WTC11 (cell line): ENCODE data around the gene TAF1B. TPM values are rescaled to one million over a fixed set of nuclear protein-coding genes. Genes with fewer than 3 reads are reported as not detected.

Experiments
- ATAC-seq: fragments of 200-7000 bp; cut with Tn5 transposase; 2 replicates; pipeline ENCODE4 v1.10.0; 2021; ENCODE audit warnings: mild to moderate bottlenecking, moderate library complexity
- CTCF ChIA-PET: fragments of 300-600 bp; sonication (Branson Sonifier 250); formaldehyde crosslinking; loops from one replicate; lab custom pipeline; 2021; ENCODE audit warnings: antibody characterized with exemption; lab: Charles Lee
- POLR2A ChIA-PET: fragments of 350-600 bp; sonication (Branson Sonifier 250); formaldehyde crosslinking; loops from one replicate; lab custom pipeline; 2021; ENCODE audit warnings: antibody characterized with exemption; lab: Charles Lee
- DNase-seq: peaks from one replicate; pipeline ENCODE4 v3.0.0; 2021; ENCODE audit warnings: low spot score
- H3K27ac Mint-ChIP-seq: 2 replicates; pipeline ENCODE4 v1.8.0; 2021; ENCODE audit warnings: mixed read lengths
- H3K27me3 Mint-ChIP-seq: 2 replicates; pipeline ENCODE4 v1.8.0; 2021; ENCODE audit warnings: low read depth, mild to moderate bottlenecking, moderate library complexity, mixed read lengths
- H3K36me3 Mint-ChIP-seq: 2 replicates; pipeline ENCODE4 v1.8.0; 2021; ENCODE audit warnings: mixed read lengths
- H3K4me1 Mint-ChIP-seq: 2 replicates; pipeline ENCODE4 v1.8.0; 2022; ENCODE audit warnings: mixed read lengths
- H3K4me3 Mint-ChIP-seq: 2 replicates; pipeline ENCODE4 v1.8.0; 2021; ENCODE audit warnings: mild to moderate bottlenecking, moderate library complexity, mixed read lengths
- H3K9me3 Mint-ChIP-seq: 2 replicates; pipeline ENCODE4 v1.8.0; 2021; ENCODE audit warnings: mixed read lengths
- GTF2I ChIP-seq: fragments of 250-450 bp; sonication (Bioruptor Pico); conservative IDR thresholded peaks from 2 replicates; pipeline ENCODE4 v1.4.0; 2021; ENCODE audit warnings: mild to moderate bottlenecking
- NR1H2 ChIP-seq: sonication (generic); formaldehyde crosslinking; IDR thresholded peaks from 2 replicates; pipeline ENCODE4 v1.9.0; 2021; ENCODE audit warnings: mild to moderate bottlenecking, moderate library complexity, missing genetic modification reagents
- NR3C1 ChIP-seq: sonication (generic); formaldehyde crosslinking; conservative IDR thresholded peaks from 2 replicates; pipeline ENCODE4 v1.8.1; 2023; ENCODE audit warnings: low read depth, mild to moderate bottlenecking, missing genetic modification reagents
- RELA ChIP-seq: sonication (generic); formaldehyde crosslinking; IDR thresholded peaks from 2 replicates; pipeline ENCODE4 v1.8.1; 2022; ENCODE audit warnings: missing genetic modification reagents, mild to moderate bottlenecking, borderline replicate concordance
- SP1 ChIP-seq: sonication (generic); formaldehyde crosslinking; conservative IDR thresholded peaks from 2 replicates; pipeline ENCODE4 v1.8.1; 2022; ENCODE audit warnings: missing genetic modification reagents
- TEAD4 ChIP-seq: sonication (generic); formaldehyde crosslinking; IDR thresholded peaks from 2 replicates; pipeline ENCODE4 v1.8.0; 2022; ENCODE audit warnings: mild to moderate bottlenecking, missing genetic modification reagents
- ZBTB21 ChIP-seq: sonication (generic); formaldehyde crosslinking; IDR thresholded peaks from 2 replicates; pipeline ENCODE4 v1.8.1; 2023; ENCODE audit warnings: mild to moderate bottlenecking, missing genetic modification reagents, borderline replicate concordance
- ZNF121 ChIP-seq: sonication (generic); formaldehyde crosslinking; IDR thresholded peaks from 2 replicates; pipeline ENCODE4 v1.8.0; 2023; ENCODE audit warnings: missing genetic modification reagents
- ZNF219 ChIP-seq: sonication (generic); formaldehyde crosslinking; IDR thresholded peaks from 2 replicates; pipeline ENCODE4 v1.8.0; 2023; ENCODE audit warnings: missing genetic modification reagents, mild to moderate bottlenecking, borderline replicate concordance
- ZNF263 ChIP-seq: sonication (generic); formaldehyde crosslinking; IDR thresholded peaks from 2 replicates; pipeline ENCODE4 v1.8.1; 2022; ENCODE audit warnings: low read depth, mild to moderate bottlenecking, moderate library complexity, missing genetic modification reagents
- total RNA-seq: library from RNA; stranded (reverse); gene quantifications from 3 replicates; pipeline ENCODE4 v1.2.3, GENCODE V29; 2021
- TF ChIP-seq, protein P1 (sequence below): sonication (generic); formaldehyde crosslinking; IDR thresholded peaks from 2 replicates; pipeline ENCODE4 v1.8.1; 2022; ENCODE audit warnings: mild to moderate bottlenecking, moderate library complexity, missing genetic modification reagents
- TF ChIP-seq, protein P2 (sequence below): sonication (generic); formaldehyde crosslinking; IDR thresholded peaks from 2 replicates; pipeline ENCODE4 v1.8.0; 2022; ENCODE audit warnings: mild to moderate bottlenecking, missing genetic modification reagents
- TF ChIP-seq, protein P3 (sequence below): fragments of 250-450 bp; sonication (Bioruptor Pico); IDR thresholded peaks from 2 replicates; pipeline ENCODE4 v1.9.0; 2021; ENCODE audit warnings: mild to moderate bottlenecking
- TF ChIP-seq, protein P4 (sequence below): sonication (generic); formaldehyde crosslinking; IDR thresholded peaks from 2 replicates; pipeline ENCODE4 v1.8.1; 2022; ENCODE audit warnings: mild to moderate bottlenecking, missing genetic modification reagents, moderate library complexity, borderline replicate concordance
- TF ChIP-seq, protein P5 (sequence below): fragments of 200-600 bp; IDR thresholded peaks from 2 replicates; pipeline ENCODE4 v1.8.0; 2022; ENCODE audit warnings: antibody characterized with exemption

The TAF1B gene
- total RNA-seq, 1 experiment from 2014 or later = 28.8 TPM

DNA sequence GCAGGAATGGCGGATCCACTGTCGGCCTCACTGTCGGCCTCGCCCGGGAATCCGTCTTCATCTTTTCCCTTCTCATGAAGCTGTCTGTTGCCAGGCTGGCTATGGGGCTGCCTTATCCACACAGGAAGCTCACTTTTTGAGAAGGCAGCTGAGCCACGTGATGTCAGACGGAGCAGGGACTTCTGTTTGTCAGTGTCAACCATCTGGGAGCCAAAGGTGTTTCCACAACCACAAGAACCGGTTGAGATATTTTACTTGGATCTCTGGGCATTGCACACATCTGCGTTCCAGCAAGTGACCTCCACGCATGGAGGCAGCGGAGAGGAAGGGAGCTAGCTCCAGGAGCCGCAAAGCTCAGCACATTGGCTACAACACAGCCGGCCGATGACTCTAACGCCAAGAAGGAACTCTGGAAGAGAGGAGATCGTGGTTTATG lies 27.4 kb upstream of the TAF1B start (continued):
- TF ChIP-seq, protein P1, sequence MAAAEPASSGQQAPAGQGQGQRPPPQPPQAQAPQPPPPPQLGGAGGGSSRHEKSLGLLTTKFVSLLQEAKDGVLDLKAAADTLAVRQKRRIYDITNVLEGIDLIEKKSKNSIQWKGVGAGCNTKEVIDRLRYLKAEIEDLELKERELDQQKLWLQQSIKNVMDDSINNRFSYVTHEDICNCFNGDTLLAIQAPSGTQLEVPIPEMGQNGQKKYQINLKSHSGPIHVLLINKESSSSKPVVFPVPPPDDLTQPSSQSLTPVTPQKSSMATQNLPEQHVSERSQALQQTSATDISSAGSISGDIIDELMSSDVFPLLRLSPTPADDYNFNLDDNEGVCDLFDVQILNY = no peak
- TF ChIP-seq, protein P2, sequence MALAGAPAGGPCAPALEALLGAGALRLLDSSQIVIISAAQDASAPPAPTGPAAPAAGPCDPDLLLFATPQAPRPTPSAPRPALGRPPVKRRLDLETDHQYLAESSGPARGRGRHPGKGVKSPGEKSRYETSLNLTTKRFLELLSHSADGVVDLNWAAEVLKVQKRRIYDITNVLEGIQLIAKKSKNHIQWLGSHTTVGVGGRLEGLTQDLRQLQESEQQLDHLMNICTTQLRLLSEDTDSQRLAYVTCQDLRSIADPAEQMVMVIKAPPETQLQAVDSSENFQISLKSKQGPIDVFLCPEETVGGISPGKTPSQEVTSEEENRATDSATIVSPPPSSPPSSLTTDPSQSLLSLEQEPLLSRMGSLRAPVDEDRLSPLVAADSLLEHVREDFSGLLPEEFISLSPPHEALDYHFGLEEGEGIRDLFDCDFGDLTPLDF = no peak
- TF ChIP-seq ZNF121 (CRISPR knock-in tag) = no peak
- TF ChIP-seq, protein P3, sequence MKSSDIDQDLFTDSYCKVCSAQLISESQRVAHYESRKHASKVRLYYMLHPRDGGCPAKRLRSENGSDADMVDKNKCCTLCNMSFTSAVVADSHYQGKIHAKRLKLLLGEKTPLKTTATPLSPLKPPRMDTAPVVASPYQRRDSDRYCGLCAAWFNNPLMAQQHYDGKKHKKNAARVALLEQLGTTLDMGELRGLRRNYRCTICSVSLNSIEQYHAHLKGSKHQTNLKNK (CRISPR knock-in tag) = no peak
- TF ChIP-seq, protein P4, sequence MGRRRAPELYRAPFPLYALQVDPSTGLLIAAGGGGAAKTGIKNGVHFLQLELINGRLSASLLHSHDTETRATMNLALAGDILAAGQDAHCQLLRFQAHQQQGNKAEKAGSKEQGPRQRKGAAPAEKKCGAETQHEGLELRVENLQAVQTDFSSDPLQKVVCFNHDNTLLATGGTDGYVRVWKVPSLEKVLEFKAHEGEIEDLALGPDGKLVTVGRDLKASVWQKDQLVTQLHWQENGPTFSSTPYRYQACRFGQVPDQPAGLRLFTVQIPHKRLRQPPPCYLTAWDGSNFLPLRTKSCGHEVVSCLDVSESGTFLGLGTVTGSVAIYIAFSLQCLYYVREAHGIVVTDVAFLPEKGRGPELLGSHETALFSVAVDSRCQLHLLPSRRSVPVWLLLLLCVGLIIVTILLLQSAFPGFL (CRISPR knock-in tag) = no peak
- no peak for TF ChIP-seq NR1H2 (CRISPR knock-in tag)
- no peak for TF ChIP-seq RELA (CRISPR knock-in tag)
- no peak for TF ChIP-seq SP1 (CRISPR knock-in tag)
- no peak for TF ChIP-seq GTF2I
- no peak for TF ChIP-seq TEAD4 (CRISPR knock-in tag)
- no peak for TF ChIP-seq ZNF263 (CRISPR knock-in tag)
- no peak for TF ChIP-seq ZNF219 (CRISPR knock-in tag)
- TF ChIP-seq, all 79 proteins: peak for 0

DNA sequence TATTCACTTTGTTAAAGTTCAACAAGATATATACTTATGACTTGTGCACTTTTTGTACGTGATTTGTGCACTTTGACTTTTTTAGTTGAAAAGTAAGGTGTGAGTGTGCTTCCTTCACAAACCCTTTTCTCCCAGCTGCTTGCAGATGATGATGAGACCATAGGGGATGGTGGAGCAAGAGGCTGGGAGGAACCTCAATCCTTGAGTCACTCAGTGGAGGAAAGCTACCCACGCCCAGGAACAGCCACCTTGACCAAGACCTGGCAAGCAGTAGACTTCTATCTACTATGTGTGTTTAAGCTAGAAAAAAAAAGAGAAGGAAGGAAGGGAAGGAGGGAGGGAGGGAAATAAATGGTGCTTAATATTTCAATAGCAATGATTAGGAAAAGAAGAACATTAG lies 25.2 kb upstream of the TAF1B start:
- Mint-ChIP-seq H3K27ac (no peak overlapping the region), H3K27me3 (0 out of 2 replicates have a peak, but pooled peaks cover 4% of the 10 kb centered on the region), H3K4me1 (peaks cover 12% of the 10 kb centered on the region), H3K4me3 (no peak overlapping the region), H3K9me3 (no peaks in the 10 kb centered on the region), H3K36me3 (no peaks in the 10 kb centered on the region)
- no peak for DNase-seq
- CTCF ChIA-PET = no interaction called here
- ATAC-seq = no peak
- POLR2A ChIA-PET = no interaction called here
- TF ChIP-seq, protein P5, sequence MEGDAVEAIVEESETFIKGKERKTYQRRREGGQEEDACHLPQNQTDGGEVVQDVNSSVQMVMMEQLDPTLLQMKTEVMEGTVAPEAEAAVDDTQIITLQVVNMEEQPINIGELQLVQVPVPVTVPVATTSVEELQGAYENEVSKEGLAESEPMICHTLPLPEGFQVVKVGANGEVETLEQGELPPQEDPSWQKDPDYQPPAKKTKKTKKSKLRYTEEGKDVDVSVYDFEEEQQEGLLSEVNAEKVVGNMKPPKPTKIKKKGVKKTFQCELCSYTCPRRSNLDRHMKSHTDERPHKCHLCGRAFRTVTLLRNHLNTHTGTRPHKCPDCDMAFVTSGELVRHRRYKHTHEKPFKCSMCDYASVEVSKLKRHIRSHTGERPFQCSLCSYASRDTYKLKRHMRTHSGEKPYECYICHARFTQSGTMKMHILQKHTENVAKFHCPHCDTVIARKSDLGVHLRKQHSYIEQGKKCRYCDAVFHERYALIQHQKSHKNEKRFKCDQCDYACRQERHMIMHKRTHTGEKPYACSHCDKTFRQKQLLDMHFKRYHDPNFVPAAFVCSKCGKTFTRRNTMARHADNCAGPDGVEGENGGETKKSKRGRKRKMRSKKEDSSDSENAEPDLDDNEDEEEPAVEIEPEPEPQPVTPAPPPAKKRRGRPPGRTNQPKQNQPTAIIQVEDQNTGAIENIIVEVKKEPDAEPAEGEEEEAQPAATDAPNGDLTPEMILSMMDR = no peak
- TF ChIP-seq NR3C1 (CRISPR knock-in tag) = no peak

DNA sequence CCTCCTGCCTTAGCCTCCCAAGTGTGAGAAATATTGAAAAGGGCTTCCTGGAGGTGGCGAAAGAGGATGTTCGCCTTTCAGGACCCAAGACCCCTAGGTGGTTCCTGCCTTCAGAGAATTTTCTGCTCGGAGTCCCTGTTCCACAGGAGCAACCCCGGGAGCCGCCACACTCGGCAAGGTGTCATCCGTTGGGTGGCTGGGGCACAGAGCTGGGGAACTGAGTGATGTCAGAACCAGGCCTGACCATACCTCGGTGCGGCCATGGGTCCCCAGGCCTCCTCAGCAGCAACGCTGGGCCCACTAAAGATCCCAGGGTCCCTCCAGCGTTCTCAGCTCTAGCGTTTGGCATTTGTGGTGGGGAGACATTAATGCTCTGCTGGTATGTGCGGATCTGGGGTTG lies 23.7 kb upstream of the TAF1B start:
- Mint-ChIP-seq H3K27ac (no peak overlapping the region), H3K27me3 (0 out of 2 replicates have a peak, but pooled peaks cover 3% of the 10 kb centered on the region), H3K9me3 (no peaks in the 10 kb centered on the region), H3K4me3 (no peak overlapping the region), H3K4me1 (peaks cover 6% of the 10 kb centered on the region), H3K36me3 (no peaks in the 10 kb centered on the region)
- ATAC-seq (no peak), DNase-seq (no peak)
- ChIA-PET CTCF (interaction anchor here (1.1 to 1.6 kb wide), 3 partner anchors 20 to 49 kb away, joined by 3 to 7 read pairs (median 4); no protein-coding TSS in a partner anchor), POLR2A (interaction anchor here (1.0 kb wide), 1 partner anchor 24 kb away, joined by 3 read pairs; the partner anchor contains the start of gene TAF1B)
- TF ChIP-seq, protein P1 = no peak
- no peak for TF ChIP-seq ZBTB21 (CRISPR knock-in tag)
